ENCODE results near the gene PDZD2.
"Not testable (repeated sequence)": the region's sequence is repeated elsewhere in the genome, so short reads cannot be mapped to it uniquely, and the experiment has no call there.

Gene PDZD2

GRCh38 chr5:31733371-31733770, 94.4 kb downstream of the PDZD2 start:
- peak; percentile 33 for DNase-seq (ENCODE audit: low spot score)

GRCh38 chr5:31736127-31736526, 97.2 kb downstream of the PDZD2 start:
- DNase-seq (ENCODE audit: low spot score) = no peak

- DNase-seq (ENCODE audit: low spot score) = no peak
Measured at GRCh38 chr5:31738199-31738598, 99.3 kb downstream of the PDZD2 start.

GRCh38 chr5:31741496-31741895, 102.6 kb downstream of the PDZD2 start:
- no peak for DNase-seq (ENCODE audit: low spot score)

- DNase-seq (ENCODE audit: low spot score) = no peak
Measured at GRCh38 chr5:31743678-31744077, 104.7 kb downstream of the PDZD2 start.

- DNase-seq (ENCODE audit: low spot score) = no peak
Measured at GRCh38 chr5:31748458-31749172, 109.7 kb downstream of the PDZD2 start.

- no peak for DNase-seq (ENCODE audit: low spot score)
Measured at GRCh38 chr5:31750215-31750614, 111.3 kb downstream of the PDZD2 start.

GRCh38 chr5:31751610-31752009, 112.7 kb downstream of the PDZD2 start:
- DNase-seq (ENCODE audit: low spot score) = no peak

GRCh38 chr5:31753700-31754357, 114.9 kb downstream of the PDZD2 start:
- DNase-seq (ENCODE audit: low spot score) = no peak

GRCh38 chr5:31754358-31754704, 115.4 kb downstream of the PDZD2 start:
- DNase-seq (ENCODE audit: low spot score) = no peak

- DNase-seq (ENCODE audit: low spot score) = no peak
Measured at GRCh38 chr5:31754741-31755675, 116.1 kb downstream of the PDZD2 start.

GRCh38 chr5:31755676-31756230, 116.8 kb downstream of the PDZD2 start:
- no peak for DNase-seq (ENCODE audit: low spot score)

- no peak for DNase-seq (ENCODE audit: low spot score)
Measured at GRCh38 chr5:31757806-31758205, 118.9 kb downstream of the PDZD2 start.

- no peak for DNase-seq (ENCODE audit: low spot score)
Measured at GRCh38 chr5:31758803-31759425, 120.0 kb downstream of the PDZD2 start.

- DNase-seq (ENCODE audit: low spot score) = no peak
Measured at GRCh38 chr5:31759925-31760324, 121.0 kb downstream of the PDZD2 start.

GRCh38 chr5:31761877-31762276, 122.9 kb downstream of the PDZD2 start:
- no peak for DNase-seq (ENCODE audit: low spot score)

- DNase-seq (ENCODE audit: low spot score) = no peak
Measured at GRCh38 chr5:31763424-31763823, 124.5 kb downstream of the PDZD2 start.

- not testable (repeated sequence) for DNase-seq (ENCODE audit: low spot score)
Measured at GRCh38 chr5:31764687-31765086, 125.8 kb downstream of the PDZD2 start.

- DNase-seq (ENCODE audit: low spot score) = no peak
Measured at GRCh38 chr5:31767335-31768031, 128.6 kb downstream of the PDZD2 start.

GRCh38 chr5:31768046-31768445, 129.1 kb downstream of the PDZD2 start:
- DNase-seq (ENCODE audit: low spot score) = no peak

GRCh38 chr5:31768784-31769183, 129.9 kb downstream of the PDZD2 start:
- no peak for DNase-seq (ENCODE audit: low spot score)

Measured in COLO829 (cell line).